Measurements from ENCODE around the gene FOXP1. TPM values are rescaled to one million over a fixed set of nuclear protein-coding genes. Genes with fewer than 3 reads are reported as not detected.

Gene FOXP1
- total and polyA plus RNA-seq, 7 experiments from 2014 or later: 104 to 537 (median 444) TPM

DNA sequence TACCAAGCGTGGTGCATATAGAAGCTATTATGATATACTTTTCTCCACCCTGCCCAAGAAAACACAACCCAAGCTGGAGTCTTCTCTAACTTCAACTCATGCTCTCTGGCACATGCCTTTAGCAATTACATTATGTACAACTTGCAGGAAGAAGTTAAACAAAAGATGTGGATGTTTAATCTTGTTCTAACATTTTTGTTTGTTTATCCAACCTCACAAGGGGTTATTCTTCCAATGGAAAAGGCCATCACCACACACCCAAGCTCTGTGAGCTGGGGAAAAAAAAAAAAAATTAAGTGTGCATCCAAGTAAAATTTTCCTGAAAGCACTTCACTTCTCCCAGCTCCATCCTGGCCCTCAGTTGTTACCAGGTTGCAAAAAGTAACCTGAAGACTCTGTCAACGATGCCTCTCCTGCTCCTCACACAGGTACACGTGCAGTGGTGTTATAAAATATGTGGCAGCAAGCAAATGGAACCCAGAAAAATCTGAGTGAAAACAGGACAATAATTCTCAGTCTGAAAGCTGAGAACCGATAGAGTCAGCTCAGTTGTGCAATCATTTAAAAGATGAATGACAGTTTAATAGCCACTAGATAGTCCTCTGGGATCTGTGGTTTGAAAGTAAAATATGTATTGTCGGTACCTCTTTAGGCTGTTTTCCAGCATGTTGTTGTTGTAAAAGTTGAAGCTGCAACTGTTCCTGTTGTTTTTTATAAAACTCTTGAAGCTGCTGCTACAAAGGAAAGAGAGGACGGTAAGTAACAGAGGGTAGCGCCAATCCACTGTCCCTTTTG, 531.4 kb downstream of the FOXP1 start:
- DNase-seq (no peak), ATAC-seq (no peak)
- no peaks in the 10 kb centered on the region for H3K9me3 Mint-ChIP-seq
- no peaks in the 10 kb centered on the region for H3K27me3 Mint-ChIP-seq
- H3K27ac ChIP-seq (ENCODE audit: low read depth, low read length): peak overlapping the region; percentile 71
- no peaks in the 10 kb centered on the region for H3K9me3 ChIP-seq (ENCODE audit: control insufficient read depth in 2 of 3, low read length in 3 of 3)
- H3K27me3 ChIP-seq (ENCODE audit: control insufficient read depth in 2 of 2, insufficient read depth in 2 of 2, low read length in 2 of 2): no peaks in the 10 kb centered on the region
- CTCF ChIA-PET: interaction anchor here (0.6 to 1.7 kb wide), 5 partner anchors 9 to 16 kb away, joined by 3 to 5 read pairs (median 3); no protein-coding TSS in a partner anchor
- peaks cover 8 to 57% (median 45%) of the 10 kb centered on the region in 5 donors for H3K36me3 Mint-ChIP-seq
- peaks cover 70 to 100% (median 100%) of the 10 kb centered on the region in 7 donors for H3K4me1 Mint-ChIP-seq
- peaks cover 31 to 98% of the 10 kb centered on the region in 2 donors for H3K4me1 ChIP-seq (ENCODE audit: control insufficient read depth in 2 of 2, insufficient read depth in 2 of 2, low read length in 2 of 2)
- no peak overlapping the region for H3K4me3 ChIP-seq (ENCODE audit: low read length)
- peak overlapping the region in 7 of 10 donors; percentile 12 to 83 (median 52) for H3K4me3 Mint-ChIP-seq
- intact Hi-C loops (cut with micrococcal nuclease): no loop called here
- POLR2A ChIA-PET: interaction anchor here (0.6 to 5.7 kb wide), 4 partner anchors 10 to 376 kb away, joined by 3 to 48 read pairs (median 4); no protein-coding TSS in a partner anchor
- peaks cover 0 to 42% (median 14%) of the 10 kb centered on the region in 3 experiments for H3K36me3 ChIP-seq (ENCODE audit: control insufficient read depth in 2 of 3, insufficient read depth in 3 of 3, low read length in 3 of 3)
- peak overlapping the region in 5 of 9 donors; percentile 91 to 99 (median 96) for H3K27ac Mint-ChIP-seq

DNA sequence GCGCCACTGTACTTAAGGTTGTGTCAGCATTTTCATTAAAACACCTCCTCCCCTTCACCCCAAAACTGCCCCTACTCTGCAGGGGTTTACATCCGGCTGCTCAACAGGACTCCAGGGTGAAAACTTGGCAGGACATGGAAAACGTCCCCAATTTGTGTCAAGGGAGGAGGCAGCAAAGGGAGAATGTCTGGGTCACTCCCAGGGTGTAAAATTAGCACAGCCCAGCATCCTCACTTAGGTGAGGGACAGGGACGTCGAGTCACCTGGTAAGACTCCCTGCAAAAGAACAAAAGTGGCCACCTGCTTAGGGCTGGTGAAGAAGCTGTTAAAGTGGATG, 532.3 kb downstream of the FOXP1 start:
- peaks cover 1 to 50% (median 14%) of the 10 kb centered on the region in 3 experiments for H3K36me3 ChIP-seq (ENCODE audit: control insufficient read depth in 2 of 3, insufficient read depth in 3 of 3, low read length in 3 of 3)
- CTCF ChIA-PET: interaction anchor here (0.9 to 1.3 kb wide), 3 partner anchors 10 to 44 kb away, joined by 3 read pairs; no protein-coding TSS in a partner anchor

DNA sequence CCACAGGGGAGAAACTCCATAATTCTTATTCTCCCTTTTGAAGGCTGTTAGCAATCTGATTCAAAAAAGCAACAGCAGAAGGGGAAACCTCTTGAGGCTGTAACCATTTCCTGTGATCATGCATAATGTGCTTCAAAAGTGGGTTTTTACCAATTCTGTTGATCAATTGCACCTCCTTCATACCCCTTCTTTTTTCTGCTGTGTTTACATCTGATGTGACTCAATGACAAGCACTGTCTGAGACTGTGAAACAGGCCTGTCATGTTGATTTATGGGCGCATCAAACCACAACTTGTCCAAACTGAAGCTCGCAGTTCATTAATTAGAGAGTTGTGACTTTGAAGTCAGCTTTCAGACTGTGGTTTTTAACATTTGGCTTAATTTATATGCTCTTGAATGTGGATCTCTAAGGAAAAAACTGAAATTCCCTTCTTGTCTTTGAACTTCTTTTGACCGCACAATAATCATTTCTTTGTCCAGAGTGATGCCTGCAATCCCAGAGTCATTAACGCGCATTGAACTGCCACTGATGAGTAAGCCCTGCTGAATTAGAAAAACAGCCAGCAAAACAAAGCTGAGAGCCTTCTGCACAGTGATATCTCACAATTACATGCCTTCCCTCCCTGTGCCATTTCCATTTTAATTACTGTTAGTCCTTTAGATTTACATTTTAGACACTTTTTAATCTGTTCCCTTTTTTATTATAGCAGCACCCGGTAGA, 532.8 kb downstream of the FOXP1 start:
- H3K27ac Mint-ChIP-seq: peak overlapping the region in 6 of 9 donors; percentile 78 to 99 (median 95)
- DNase-seq (peak in 7 of 9 donors; percentile 52 to 82 (median 75)), ATAC-seq (peak; percentile 97)
- no peaks in the 10 kb centered on the region for H3K9me3 ChIP-seq (ENCODE audit: control insufficient read depth in 2 of 3, low read length in 3 of 3)
- peak overlapping the region; percentile 71 for H3K27ac ChIP-seq (ENCODE audit: low read depth, low read length)
- H3K4me3 ChIP-seq (ENCODE audit: low read length): no peak overlapping the region
- no peaks in the 10 kb centered on the region for H3K9me3 Mint-ChIP-seq
- peaks cover 73 to 100% (median 100%) of the 10 kb centered on the region in 7 donors for H3K4me1 Mint-ChIP-seq
- peak overlapping the region in 8 of 10 donors; percentile 45 to 83 (median 64) for H3K4me3 Mint-ChIP-seq
- peaks cover 10 to 68% (median 52%) of the 10 kb centered on the region in 5 donors for H3K36me3 Mint-ChIP-seq
- CTCF ChIA-PET: interaction anchor here (1.3 kb wide), 1 partner anchor 44 kb away, joined by 3 read pairs; no protein-coding TSS in a partner anchor
- intact Hi-C loops (cut with micrococcal nuclease): loop anchor here (1.0 kb wide), 4 partner anchors 11 to 40 kb away; no protein-coding TSS in a partner anchor
- H3K4me1 ChIP-seq (ENCODE audit: control insufficient read depth in 2 of 2, insufficient read depth in 2 of 2, low read length in 2 of 2): peaks cover 24 to 98% of the 10 kb centered on the region in 2 donors
- POLR2A ChIA-PET: interaction anchor here (0.6 to 5.7 kb wide), 3 partner anchors 8 to 35 kb away, joined by 3 to 48 read pairs (median 3); no protein-coding TSS in a partner anchor
- peaks cover 5 to 56% (median 14%) of the 10 kb centered on the region in 3 experiments for H3K36me3 ChIP-seq (ENCODE audit: control insufficient read depth in 2 of 3, insufficient read depth in 3 of 3, low read length in 3 of 3)
- H3K27me3 Mint-ChIP-seq: no peaks in the 10 kb centered on the region
- H3K27me3 ChIP-seq (ENCODE audit: control insufficient read depth in 2 of 2, insufficient read depth in 2 of 2, low read length in 2 of 2): no peaks in the 10 kb centered on the region

More for the DNA sequence above, 532.3 kb downstream of the FOXP1 start:
- H3K27me3 ChIP-seq (ENCODE audit: control insufficient read depth in 2 of 2, insufficient read depth in 2 of 2, low read length in 2 of 2): no peaks in the 10 kb centered on the region
- peak overlapping the region in 8 of 10 donors; percentile 45 to 83 (median 64) for H3K4me3 Mint-ChIP-seq
- no peaks in the 10 kb centered on the region for H3K9me3 ChIP-seq (ENCODE audit: control insufficient read depth in 2 of 3, low read length in 3 of 3)
- H3K4me1 ChIP-seq (ENCODE audit: control insufficient read depth in 2 of 2, insufficient read depth in 2 of 2, low read length in 2 of 2): peaks cover 24 to 98% of the 10 kb centered on the region in 2 donors
- H3K36me3 Mint-ChIP-seq: peaks cover 8 to 63% (median 49%) of the 10 kb centered on the region in 5 donors
- H3K27me3 Mint-ChIP-seq: no peaks in the 10 kb centered on the region
- H3K9me3 Mint-ChIP-seq: no peaks in the 10 kb centered on the region
- no peak for DNase-seq
- peak overlapping the region; percentile 71 for H3K27ac ChIP-seq (ENCODE audit: low read depth, low read length)
- peaks cover 73 to 100% (median 100%) of the 10 kb centered on the region in 7 donors for H3K4me1 Mint-ChIP-seq
- ATAC-seq: no peak
- POLR2A ChIA-PET: interaction anchor here (1.4 to 5.7 kb wide), 2 partner anchors 11 to 18 kb away, joined by 5 to 48 read pairs; no protein-coding TSS in a partner anchor
- H3K27ac Mint-ChIP-seq: peak overlapping the region in 6 of 9 donors; percentile 78 to 99 (median 95)
- intact Hi-C loops (cut with micrococcal nuclease): no loop called here
- no peak overlapping the region for H3K4me3 ChIP-seq (ENCODE audit: low read length)

DNA sequence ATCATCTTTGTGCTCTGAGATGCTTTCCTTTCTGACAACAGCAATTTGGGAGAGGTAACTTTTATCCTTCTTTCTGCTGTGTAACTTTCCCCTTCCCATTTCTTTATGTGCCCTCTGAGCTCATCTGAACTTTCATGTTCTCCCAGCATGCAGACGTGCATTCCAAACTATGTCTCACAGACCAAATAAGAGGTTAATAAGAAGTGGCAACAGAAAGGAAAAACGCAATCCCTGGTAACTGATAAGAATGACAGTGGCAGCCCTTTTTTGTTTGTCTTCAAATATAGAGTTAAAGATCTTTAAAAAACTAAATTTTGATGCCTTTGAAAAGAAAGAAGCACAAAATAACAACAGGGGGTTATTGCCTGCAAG, 533.4 kb downstream of the FOXP1 start:
- peaks cover 24 to 98% of the 10 kb centered on the region in 2 donors for H3K4me1 ChIP-seq (ENCODE audit: control insufficient read depth in 2 of 2, insufficient read depth in 2 of 2, low read length in 2 of 2)
- Mint-ChIP-seq H3K27me3 (no peaks in the 10 kb centered on the region), H3K9me3 (no peaks in the 10 kb centered on the region), H3K4me3 (peak overlapping the region in 8 of 10 donors; percentile 34 to 83 (median 60)), H3K36me3 (peaks cover 15 to 71% (median 53%) of the 10 kb centered on the region in 5 donors), H3K4me1 (peaks cover 75 to 100% (median 100%) of the 10 kb centered on the region in 7 donors), H3K27ac (peak overlapping the region in 6 of 9 donors; percentile 78 to 99 (median 95))
- H3K27ac ChIP-seq (ENCODE audit: low read depth, low read length): peak overlapping the region; percentile 71
- ChIA-PET CTCF (interaction anchor here (0.7 to 1.3 kb wide), 2 partner anchors 43 to 73 kb away, joined by 3 read pairs; no protein-coding TSS in a partner anchor), POLR2A (interaction anchor here (0.6 to 5.7 kb wide), 2 partner anchors 9 to 12 kb away, joined by 3 to 48 read pairs; no protein-coding TSS in a partner anchor)
- H3K9me3 ChIP-seq (ENCODE audit: control insufficient read depth in 2 of 3, low read length in 3 of 3): no peaks in the 10 kb centered on the region
- no peak overlapping the region for H3K4me3 ChIP-seq (ENCODE audit: low read length)
- intact Hi-C loops (cut with micrococcal nuclease): loop anchor here (1.0 kb wide), 4 partner anchors 11 to 40 kb away; no protein-coding TSS in a partner anchor
- no peaks in the 10 kb centered on the region for H3K27me3 ChIP-seq (ENCODE audit: control insufficient read depth in 2 of 2, insufficient read depth in 2 of 2, low read length in 2 of 2)
- ATAC-seq (no peak), DNase-seq (no peak)
- H3K36me3 ChIP-seq (ENCODE audit: control insufficient read depth in 2 of 3, insufficient read depth in 3 of 3, low read length in 3 of 3): peaks cover 5 to 61% (median 17%) of the 10 kb centered on the region in 3 experiments

DNA sequence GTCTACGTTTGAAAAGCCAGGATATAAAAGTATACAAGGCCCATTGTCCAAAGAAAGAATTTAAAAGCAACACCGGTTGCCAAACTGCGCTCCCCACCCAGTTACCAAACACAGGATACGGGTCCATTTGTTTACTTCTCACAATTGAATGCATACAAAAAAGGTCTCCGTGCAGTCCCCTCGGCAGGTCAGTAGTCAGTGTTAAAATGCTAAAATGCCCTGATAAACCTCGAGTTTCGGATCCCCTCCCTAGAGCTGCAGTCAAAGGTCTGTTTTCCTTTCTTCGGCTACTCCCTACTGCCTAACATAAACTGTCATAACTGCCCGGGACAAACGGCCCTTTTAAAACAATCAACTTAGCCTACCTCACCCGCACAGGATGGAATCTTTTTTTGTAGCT, 534.6 kb downstream of the FOXP1 start:
- Mint-ChIP-seq H3K9me3 (no peaks in the 10 kb centered on the region), H3K36me3 (peaks cover 17 to 77% (median 56%) of the 10 kb centered on the region in 5 donors), H3K27ac (peak overlapping the region in 6 of 9 donors; percentile 39 to 99 (median 95)), H3K27me3 (no peaks in the 10 kb centered on the region), H3K4me3 (peak overlapping the region in 8 of 10 donors; percentile 15 to 83 (median 61)), H3K4me1 (peaks cover 66 to 100% (median 97%) of the 10 kb centered on the region in 7 donors)
- ATAC-seq: no peak
- no peaks in the 10 kb centered on the region for H3K27me3 ChIP-seq (ENCODE audit: control insufficient read depth in 2 of 2, insufficient read depth in 2 of 2, low read length in 2 of 2)
- H3K36me3 ChIP-seq (ENCODE audit: control insufficient read depth in 2 of 3, insufficient read depth in 3 of 3, low read length in 3 of 3): peaks cover 5 to 65% (median 23%) of the 10 kb centered on the region in 3 experiments
- H3K4me1 ChIP-seq (ENCODE audit: control insufficient read depth in 2 of 2, insufficient read depth in 2 of 2, low read length in 2 of 2): peaks cover 18 to 93% of the 10 kb centered on the region in 2 donors
- peak overlapping the region; percentile 71 for H3K27ac ChIP-seq (ENCODE audit: low read depth, low read length)
- DNase-seq: no peak
- H3K4me3 ChIP-seq (ENCODE audit: low read length): no peak overlapping the region
- intact Hi-C loops (cut with micrococcal nuclease): loop anchor here in 1 of 2 donors (2.0 kb wide), 1 partner anchor 16 kb away; no protein-coding TSS in a partner anchor
- H3K9me3 ChIP-seq (ENCODE audit: control insufficient read depth in 2 of 3, low read length in 3 of 3): no peaks in the 10 kb centered on the region
- ChIA-PET CTCF (no interaction called here), POLR2A (interaction anchor here (3.1 kb wide), 1 partner anchor 13 kb away, joined by 16 read pairs; no protein-coding TSS in a partner anchor)

Measured in naive thymus-derived CD4-positive, alpha-beta T cell (primary cell).